ENCODE data around the gene ECI1.
A peak's percentile ranks its signal among the peaks of the same experiment; 100 is the strongest.

ECI1 gene

GRCh38 chr16:2250652-2251295, 613 bp downstream of the ECI1 start:
- DNase-seq (ENCODE audit: low read depth): no peak
- no peak for TF ChIP-seq MAX (IDR thresholded peaks at IDR 0.05; ENCODE audit: low read depth, low read length)
- TF ChIP-seq MYC (IDR thresholded peaks at IDR 0.05; ENCODE audit: low read depth, low read length): no peak
- no peak for TF ChIP-seq POLR2A (IDR thresholded peaks at IDR 0.05; ENCODE audit: extremely low read depth, insufficient read length)
- TF ChIP-seq CTCF (IDR thresholded peaks at IDR 0.05; ENCODE audit: low read depth, low read length): no peak
- H3K4me3 ChIP-seq (ENCODE audit: low read depth, low read length): peak overlapping the region; percentile 76

- no peak for TF ChIP-seq POLR2A (IDR thresholded peaks at IDR 0.05; ENCODE audit: extremely low read depth, insufficient read length)
- TF ChIP-seq MYC (IDR thresholded peaks at IDR 0.05; ENCODE audit: low read depth, low read length): no peak
- TF ChIP-seq MAX (IDR thresholded peaks at IDR 0.05; ENCODE audit: low read depth, low read length): no peak
- TF ChIP-seq CTCF (IDR thresholded peaks at IDR 0.05; ENCODE audit: low read depth, low read length): no peak
- no peak for DNase-seq (ENCODE audit: low read depth)
- no peak overlapping the region for H3K4me3 ChIP-seq (ENCODE audit: low read depth, low read length)
Observed at GRCh38 chr16:2246301-2246885, 5.0 kb downstream of the ECI1 start.

- no peak for DNase-seq (ENCODE audit: low read depth)
- H3K4me3 ChIP-seq (ENCODE audit: low read depth, low read length): no peak overlapping the region
- no peak for TF ChIP-seq MAX (IDR thresholded peaks at IDR 0.05; ENCODE audit: low read depth, low read length)
- no peak for TF ChIP-seq POLR2A (IDR thresholded peaks at IDR 0.05; ENCODE audit: extremely low read depth, insufficient read length)
- TF ChIP-seq CTCF (IDR thresholded peaks at IDR 0.05; ENCODE audit: low read depth, low read length): no peak
- no peak for TF ChIP-seq MYC (IDR thresholded peaks at IDR 0.05; ENCODE audit: low read depth, low read length)
Observed at GRCh38 chr16:2244926-2245795, 6.2 kb downstream of the ECI1 start.

GRCh38 chr16:2244301-2244700, 7.1 kb downstream of the ECI1 start:
- no peak overlapping the region for H3K4me3 ChIP-seq (ENCODE audit: low read depth, low read length)
- no peak for DNase-seq (ENCODE audit: low read depth)
- TF ChIP-seq MAX (IDR thresholded peaks at IDR 0.05; ENCODE audit: low read depth, low read length) (no peak), MYC (IDR thresholded peaks at IDR 0.05; ENCODE audit: low read depth, low read length) (no peak)

- no peak for TF ChIP-seq CTCF (IDR thresholded peaks at IDR 0.05; ENCODE audit: low read depth, low read length)
- TF ChIP-seq MAX (IDR thresholded peaks at IDR 0.05; ENCODE audit: low read depth, low read length): no peak
- no peak for TF ChIP-seq MYC (IDR thresholded peaks at IDR 0.05; ENCODE audit: low read depth, low read length)
- TF ChIP-seq POLR2A (IDR thresholded peaks at IDR 0.05; ENCODE audit: extremely low read depth, insufficient read length): no peak
- no peak for DNase-seq (ENCODE audit: low read depth)
- H3K4me3 ChIP-seq (ENCODE audit: low read depth, low read length): no peak overlapping the region
Observed at GRCh38 chr16:2243781-2244180, 7.6 kb downstream of the ECI1 start.
